Measurements from ENCODE around the gene NPAS3. TPM values are rescaled to one million over a fixed set of nuclear protein-coding genes. Genes with fewer than 3 reads are reported as not detected.

The NPAS3 gene
- total and polyA plus RNA-seq, 2 of the 8 experiments (the other 6 are each of a cell fraction or from before 2014, with no cell fraction given): 0.11 to 0.60 TPM

- H3K36me3 ChIP-seq (ENCODE audit: control insufficient read depth in 2 of 4, insufficient read depth in 4 of 4, low read length in 3 of 4): no peaks in the 10 kb centered on the region
- CTCF ChIA-PET (ENCODE audit: partially characterized antibody): no interaction called here
- no peak for DNase-seq (ENCODE audit: low read depth in 1 of 2, low spot score in 2 of 2)
- no peak for TF ChIP-seq KDM4A (IDR thresholded peaks at IDR 0.05; ENCODE audit: low read depth, low read length, severe bottlenecking)
- TF ChIP-seq TAF1 (IDR thresholded peaks at IDR 0.05; ENCODE audit: low read depth, low read length): no peak
- no peak for TF ChIP-seq PHF8 (conservative IDR thresholded peaks at IDR 0.05; ENCODE audit: low read depth, low read length)
- TF ChIP-seq JUND (IDR thresholded peaks at IDR 0.05; ENCODE audit: low read length): no peak
- no peak for TF ChIP-seq ZNF274 (IDR thresholded peaks at IDR 0.05; ENCODE audit: borderline replicate concordance, extremely low read depth, low read length)
- no peak for TF ChIP-seq SP4 (IDR thresholded peaks at IDR 0.05; ENCODE audit: low read length)
- no peak for TF ChIP-seq RBBP5 (IDR thresholded peaks at IDR 0.05; ENCODE audit: borderline replicate concordance, low read depth, low read length)
- TF ChIP-seq ASH2L (IDR thresholded peaks at IDR 0.05; ENCODE audit: low read length): no peak
- TF ChIP-seq SP1 (IDR thresholded peaks at IDR 0.05; ENCODE audit: low read depth, low read length): no peak
- TF ChIP-seq BCL11A (IDR thresholded peaks at IDR 0.05; ENCODE audit: low read depth in 2 of 2, low read length in 2 of 2): no peak
- no peak for TF ChIP-seq RXRA (IDR thresholded peaks at IDR 0.05; ENCODE audit: insufficient read depth, low read depth, low read length)
- no peak for TF ChIP-seq CHD2 (IDR thresholded peaks at IDR 0.05; ENCODE audit: low read length)
- TF ChIP-seq POLR2AphosphoS5 (IDR thresholded peaks at IDR 0.05; ENCODE audit: low read depth, low read length): no peak
- no peak for TF ChIP-seq POLR2A (IDR thresholded peaks at IDR 0.05; ENCODE audit: control extremely low read depth in 1 of 2, low read depth in 2 of 2, low read length in 2 of 2)
- TF ChIP-seq TCF12 (IDR thresholded peaks at IDR 0.05; ENCODE audit: low read depth, low read length): no peak
- no peak for TF ChIP-seq FOSL1 (IDR thresholded peaks at IDR 0.05; ENCODE audit: insufficient read depth, low read depth, low read length)
- TF ChIP-seq CREB1 (IDR thresholded peaks at IDR 0.05): no peak
- no peak for TF ChIP-seq TBP (IDR thresholded peaks at IDR 0.05; ENCODE audit: low read depth, low read length)
Observed at GRCh38 chr14:33705490-33705889, 766.8 kb downstream of the NPAS3 start.

More at GRCh38 chr14:33705490-33705889, 766.8 kb downstream of the NPAS3 start:
- Histone ChIP-seq H3K23me2 (ENCODE audit: low read depth, low read length) (no peaks in the 10 kb centered on the region), H3K4me2 (ENCODE audit: insufficient read depth in 1 of 2, low read depth in 2 of 2, low read length in 2 of 2) (no peak overlapping the region), H4K20me1 (replicated peaks in 1 of 2; ENCODE audit: control insufficient read depth in 1 of 2, insufficient read depth in 2 of 2, low read length in 2 of 2) (no peaks in the 10 kb centered on the region), H3K18ac (ENCODE audit: extremely low read depth, low read length) (no peak overlapping the region), H3K9me3 (ENCODE audit: insufficient read depth in 2 of 2, low read depth in 1 of 2, low read length in 1 of 2) (no peaks in the 10 kb centered on the region), H4K91ac (replicated peaks; ENCODE audit: insufficient read length, low read length) (no peak overlapping the region), H3K79me2 (ENCODE audit: control insufficient read depth in 1 of 2, insufficient read depth in 2 of 2, low read length in 2 of 2) (no peaks in the 10 kb centered on the region), H3K23ac (ENCODE audit: insufficient read length) (no peak overlapping the region), H2BK12ac (ENCODE audit: low read depth, low read length) (no peak overlapping the region), H3K4me3 (ENCODE audit: extremely low read depth in 1 of 4, insufficient read depth in 2 of 4, low read depth in 3 of 4, low read length in 4 of 4) (no peak overlapping the region), H3K79me1 (ENCODE audit: low read depth, low read length) (no peaks in the 10 kb centered on the region), H3K27me3 (replicated peaks in 1 of 4; ENCODE audit: control insufficient read depth in 3 of 4, extremely low read depth in 1 of 4, insufficient read depth in 3 of 4, low read length in 3 of 4) (no peaks in the 10 kb centered on the region), H2AK5ac (ENCODE audit: low read depth, low read length) (no peak overlapping the region), H3K4me1 (replicated peaks in 1 of 4; ENCODE audit: control insufficient read depth in 3 of 4, insufficient read depth in 4 of 4, low read length in 3 of 4) (0 out of 7 replicates have a peak, but pooled peaks cover 0 to 3% (median 2%) of the 10 kb centered on the region in 4 experiments), H3K27ac (ENCODE audit: low read depth, low read length) (no peak overlapping the region), H2BK120ac (replicated peaks; ENCODE audit: low read depth, low read length) (no peak overlapping the region), H4K8ac (ENCODE audit: extremely low read depth, insufficient read depth, low read length) (no peak overlapping the region), H2BK20ac (ENCODE audit: low read length) (no peak overlapping the region), H3K56ac (replicated peaks; ENCODE audit: insufficient read length, low read depth, low read length) (no peak overlapping the region), H3K9ac (replicated peaks in 1 of 4; ENCODE audit: extremely low read depth in 1 of 4, low read depth in 3 of 4, low read length in 3 of 4) (no peak overlapping the region), H2AFZ (ENCODE audit: low read length) (no peak overlapping the region), H2BK15ac (ENCODE audit: low read length) (no peak overlapping the region), H3K4ac (replicated peaks; ENCODE audit: insufficient read length, low read depth, low read length) (no peak overlapping the region), H3K14ac (ENCODE audit: insufficient read length) (no peak overlapping the region), H4K5ac (ENCODE audit: insufficient read length, low read depth, low read length) (no peak overlapping the region), H2BK5ac (ENCODE audit: low read depth, low read length) (no peak overlapping the region)
- no peak for FAIRE-seq
- 86% methylated on average over 7 of the region's 7 CpGs; no CpG with 5 or more reads in 1 of the 2 experiments for WGBS, 2 experiments (ENCODE audit: extremely low coverage in 1 of 2, insufficient coverage in 1 of 2, insufficient read length in 1 of 2, insufficient replicate concordance in 2 of 2, low coverage in 1 of 2, low lambda C conversion rate in 2 of 2, missing lambda C conversion rate in 1 of 2)
- POLR2A ChIA-PET (ENCODE audit: partially characterized antibody): no interaction called here

Data from H1 (cell line).